ENCODE results near the gene GUSB.
"Not testable (repeated sequence)": the region's sequence is repeated elsewhere in the genome, so short reads cannot be mapped to it uniquely, and the experiment has no call there.

The GUSB gene

DNA sequence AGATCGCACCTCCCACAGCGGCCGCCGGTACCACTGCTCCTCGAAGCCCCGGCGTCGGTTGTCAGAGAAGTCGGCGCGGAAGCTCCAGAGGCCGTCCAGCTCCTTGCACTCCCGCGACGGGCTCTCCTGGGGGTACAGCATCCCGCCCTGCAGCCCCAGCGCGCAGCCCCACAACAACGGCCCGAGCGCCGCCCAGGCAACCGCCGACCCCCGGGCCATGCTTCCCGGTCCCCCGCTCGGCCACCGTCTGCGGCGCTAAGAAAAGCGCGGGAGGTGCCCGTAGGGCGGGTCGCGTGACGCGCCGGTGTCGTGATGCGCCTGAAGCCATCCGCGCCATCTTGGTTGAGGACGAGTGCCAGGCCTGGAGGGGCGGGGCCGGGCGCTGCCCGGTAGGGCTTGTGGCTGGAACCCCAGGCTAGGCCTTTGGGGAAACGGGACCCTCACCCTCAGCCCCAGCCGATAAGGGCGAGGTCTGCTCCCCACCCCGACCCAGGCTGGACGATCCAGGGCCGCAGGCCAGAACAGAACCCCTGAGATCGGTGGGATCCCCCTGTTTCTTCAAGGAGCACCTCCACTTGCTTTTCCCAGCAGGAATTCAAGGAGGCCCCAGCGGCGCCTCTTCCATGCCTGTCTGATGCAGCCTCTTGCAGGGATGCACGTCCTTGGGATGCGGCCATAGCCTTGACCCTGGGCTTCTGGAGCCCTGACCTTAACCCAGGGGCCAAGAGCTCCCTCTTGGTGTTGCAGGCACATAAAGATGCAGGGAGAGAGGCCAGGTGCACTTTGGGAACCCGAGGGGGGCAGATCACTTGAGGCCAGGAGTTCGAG, at the start of gene GUSB:
TSS of gene GUSB (minus strand) at position 249 of the 828 bp plus-strand sequence. CDS start at position 219, 30 bp downstream.
- DNase-seq: peak; percentile 79 to 92

- DNase-seq: not testable (repeated sequence)
Observed at GRCh38 chr7:66028342-66028741, 46.3 kb upstream of the GUSB start.

GRCh38 chr7:66016131-66016461, 34.1 kb upstream of the GUSB start:
- DNase-seq: no peak

DNA sequence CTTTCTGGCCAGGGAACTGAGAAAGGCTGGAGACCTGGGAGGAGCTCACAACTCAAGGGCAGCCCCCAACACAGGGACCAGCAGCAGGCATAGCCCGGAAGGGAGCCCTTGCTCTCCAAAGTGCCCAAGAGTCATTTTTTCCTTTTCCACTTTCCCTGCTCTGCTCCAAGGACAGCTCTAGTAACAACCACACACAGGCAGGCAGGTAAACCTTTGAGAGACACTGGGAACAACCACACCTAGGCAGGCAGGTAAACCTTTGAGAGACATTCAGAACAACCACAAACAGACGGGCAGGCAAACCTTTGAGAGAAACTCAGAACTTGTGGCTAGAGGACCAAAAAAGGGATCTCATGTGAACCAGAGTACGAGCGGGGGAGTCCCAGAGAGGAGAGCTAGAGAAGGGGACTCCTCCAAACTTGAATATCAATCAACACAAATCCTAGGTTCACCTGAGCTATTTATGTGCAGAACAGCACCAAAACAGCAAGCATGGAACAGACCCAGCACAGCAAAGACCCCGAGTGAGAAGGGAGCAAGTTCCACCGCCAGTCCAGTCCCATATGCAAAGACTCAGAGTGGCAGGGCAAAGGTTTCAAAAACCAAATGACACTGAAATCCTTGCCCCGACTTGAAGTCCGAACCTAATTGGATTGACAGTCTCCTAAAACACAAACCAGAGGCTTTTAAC, 33.6 kb upstream of the GUSB start:
- DNase-seq: no peak

- DNase-seq: peak in 1 of 2 donors; percentile 14
Observed at GRCh38 chr7:66013938-66014337, 31.9 kb upstream of the GUSB start.

DNA sequence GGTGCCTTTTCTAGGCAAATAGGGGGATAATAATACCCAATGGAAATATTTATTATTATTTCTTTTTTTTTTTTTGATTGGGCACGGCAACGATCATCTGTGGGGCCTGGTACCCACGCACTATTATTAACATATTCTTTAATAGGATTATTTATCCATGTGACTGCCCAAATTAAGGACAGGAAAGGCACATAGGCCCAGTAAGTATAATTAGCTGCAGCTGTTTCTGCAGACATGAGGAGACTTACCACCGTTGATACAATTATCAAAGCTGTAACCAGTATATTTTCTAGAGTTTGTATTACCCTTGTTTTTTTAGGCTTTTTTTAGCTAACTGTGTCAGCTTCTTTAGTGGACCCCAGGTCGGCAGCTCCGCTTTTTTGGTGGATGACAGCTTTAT, 25.2 kb upstream of the GUSB start:
- no peak for DNase-seq

GRCh38 chr7:66005115-66005671, 23.2 kb upstream of the GUSB start:
- DNase-seq: not testable (repeated sequence)

- not testable (repeated sequence) for DNase-seq
Observed at GRCh38 chr7:66000823-66001417, 18.9 kb upstream of the GUSB start.

GRCh38 chr7:65994984-65995383, 13.0 kb upstream of the GUSB start:
- DNase-seq: not testable (repeated sequence)

- DNase-seq: peak; percentile 11 to 16
Observed at GRCh38 chr7:65992526-65992925, 10.5 kb upstream of the GUSB start.

- DNase-seq: not testable (repeated sequence)
Observed at GRCh38 chr7:65991829-65992228, 9.8 kb upstream of the GUSB start.

- DNase-seq: no peak
Observed at GRCh38 chr7:65989694-65990080, 7.7 kb upstream of the GUSB start.

- not testable (repeated sequence) for DNase-seq
Observed at GRCh38 chr7:65988503-65988902, 6.5 kb upstream of the GUSB start.

GRCh38 chr7:65988084-65988483, 6.1 kb upstream of the GUSB start:
- no peak for DNase-seq

DNA sequence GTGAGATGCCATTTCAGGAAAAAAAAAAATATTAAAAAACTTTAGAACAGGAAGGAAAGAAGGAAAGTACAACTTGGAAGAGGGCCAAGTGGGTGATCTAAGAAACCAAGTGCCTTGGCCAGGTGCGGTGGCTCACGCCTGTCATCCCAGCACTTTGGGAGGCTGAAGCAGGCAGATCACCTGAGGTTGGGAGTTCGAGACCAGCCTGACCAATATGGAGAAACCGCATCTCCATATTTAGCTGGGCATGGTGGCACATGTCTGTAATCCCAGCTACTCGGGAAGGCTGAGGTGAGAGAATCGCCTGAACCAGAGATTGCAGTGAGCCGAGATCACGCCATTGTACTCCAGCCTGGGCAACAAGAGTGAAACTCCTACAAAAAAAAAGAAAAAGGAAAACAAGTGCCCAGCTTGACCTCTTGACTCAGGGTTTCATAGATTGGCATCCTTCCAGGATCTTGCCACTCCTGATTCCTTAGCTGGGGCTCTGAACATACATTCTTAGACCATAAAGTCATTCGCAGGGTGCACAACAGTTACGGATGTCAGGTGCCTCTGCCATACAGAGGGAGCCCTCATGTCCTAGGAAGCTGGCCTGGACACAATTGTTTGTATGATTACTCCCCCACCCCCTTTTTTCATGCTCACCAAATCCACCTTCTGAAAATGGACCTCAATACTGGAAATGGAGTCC, 2.1 kb upstream of the GUSB start:
- DNase-seq: no peak

GRCh38 chr7:65980478-65981250, 1.3 kb downstream of the GUSB start:
- DNase-seq: peak; percentile 91 to 98

- no peak for DNase-seq
Observed at GRCh38 chr7:65979583-65980477, 2.2 kb downstream of the GUSB start.

DNA sequence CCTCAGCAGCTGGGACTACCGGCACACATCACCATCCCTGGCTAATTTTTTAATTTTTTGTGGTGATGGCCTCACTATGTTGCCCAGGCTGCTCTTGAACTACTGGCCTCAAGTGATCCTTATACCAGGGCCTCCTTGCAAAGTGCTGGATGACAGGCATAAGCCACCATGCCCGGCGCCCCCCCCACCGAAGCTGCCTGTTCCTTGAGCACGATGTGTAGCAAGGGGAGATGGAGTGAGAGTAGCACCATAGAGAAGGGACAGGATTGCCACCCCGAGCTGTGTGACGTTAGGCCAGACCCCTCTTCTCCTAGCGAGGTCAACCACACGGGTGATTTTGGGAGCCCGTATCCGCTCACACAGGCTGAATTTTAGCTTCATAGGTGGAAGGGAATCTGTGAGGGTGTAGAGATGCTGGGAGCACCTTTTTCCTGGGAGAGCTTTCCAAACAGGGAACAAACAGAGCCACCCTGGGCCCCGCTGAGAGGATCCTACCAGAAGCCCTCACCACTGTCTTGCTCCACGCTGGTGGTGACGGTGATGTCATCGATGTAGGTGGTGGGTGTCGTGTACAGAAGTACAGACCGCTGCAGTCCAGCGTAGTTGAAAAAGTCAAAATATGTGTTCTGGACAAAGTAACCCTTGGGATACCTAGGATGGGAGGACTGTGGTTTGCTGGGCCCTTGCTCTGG, 3.0 kb downstream of the GUSB start:
- peak; percentile 50 to 73 for DNase-seq

DNA sequence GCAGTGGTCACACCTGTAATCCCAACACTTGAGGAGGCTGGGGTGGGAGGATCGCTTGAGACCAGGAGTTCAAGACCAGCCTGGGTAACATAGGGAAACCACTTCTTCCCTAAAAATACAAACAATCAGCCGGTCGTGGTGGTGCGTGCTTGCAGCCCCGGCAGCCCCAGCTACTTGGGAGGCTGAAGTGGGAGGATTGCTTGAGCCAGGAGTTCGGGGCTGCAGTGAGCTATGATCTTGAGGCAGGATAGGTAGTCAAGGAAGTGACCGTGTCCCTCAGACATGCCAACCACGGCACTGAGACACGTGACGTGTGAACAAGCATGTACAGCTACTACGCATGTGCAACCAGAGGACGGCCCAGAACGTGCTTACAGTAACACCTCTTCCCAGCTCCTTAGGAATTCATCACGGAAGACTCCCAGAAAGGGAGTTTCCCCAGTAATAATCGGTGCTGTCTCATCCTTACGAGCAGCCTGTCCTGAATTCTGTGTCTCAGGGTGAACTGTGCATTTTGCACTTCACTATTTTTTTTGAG, 5.3 kb downstream of the GUSB start:
- DNase-seq: no peak

GRCh38 chr7:65975814-65976445, 6.1 kb downstream of the GUSB start:
- no peak for DNase-seq

Measured in inflammatory macrophage treated with lipopolysaccharide for 1 hour (primary cell).